Prostate gland (tissue), 2 donors: Measurements from ENCODE around the gene HS6ST3. TPM values are rescaled to one million over a fixed set of nuclear protein-coding genes. Genes with fewer than 3 reads are reported as not detected.

ENCODE experiments used
- DNase-seq: peaks from one replicate; pipeline ENCODE4 v3.0.0-alpha.2; 2019; ENCODE audit warnings: low spot score
- H3K27ac ChIP-seq, 2 donors: fragments of 200-600 bp; sonication (generic); 2 replicates each; pipeline ENCODE4 v1.5.1; 2017 to 2019
- H3K27me3 ChIP-seq: fragments of 200-600 bp; sonication (generic); replicated peaks from 2 replicates; pipeline ENCODE4 v1.5.1; 2019; ENCODE audit not compliant: insufficient read depth
- H3K36me3 ChIP-seq, 2 donors: fragments of 200-600 bp; sonication (generic); 1 replicate in 1 of 2; 2 replicates in 1 of 2; pipeline versions ENCODE4 v1.5.1 to v1.8.1; 2017 to 2019
- H3K4me1 ChIP-seq: fragments of 200-600 bp; sonication (generic); replicated peaks from 2 replicates; pipeline ENCODE4 v1.5.1; 2019
- H3K4me3 ChIP-seq, 2 donors: fragments of 200-600 bp; sonication (generic); 2 replicates each; pipeline ENCODE4 v1.5.1; 2017 to 2019
- H3K9me3 ChIP-seq: fragments of 200-600 bp; sonication (generic); 2 replicates; pipeline ENCODE4 v1.5.1; 2017
- POLR2A ChIP-seq: fragments of 450-650 bp; IDR thresholded peaks from one replicate; pipeline ENCODE4 v1.6.1; 2016; ENCODE audit warnings: antibody characterized with exemption, mild to moderate bottlenecking
- POLR2AphosphoS5 ChIP-seq: sonication (generic); formaldehyde crosslinking; IDR thresholded peaks from one replicate; pipeline ENCODE4 v1.6.1; 2017; ENCODE audit warnings: antibody characterized with exemption
- WGBS: methylation state at CpG from one replicate; pipeline ENCODE4 v1.1.5; 2018; 5-methylcytosine and 5-hydroxymethylcytosine counted together
- intact Hi-C: fragments of 100-400 bp; cut with DNase I; formaldehyde crosslinking; loops from one replicate; pipeline ENCODE4 v1.14.2; 2022
- total RNA-seq, 2 donors: library from RNA; depleted of rRNA; stranded (reverse); fragments of >200 nt; gene quantifications; one replicate each; pipeline ENCODE4 v1.1.0, GENCODE V29; 2016
- TF ChIP-seq, protein P1 (sequence below), 4 experiments: fragments of 200-600 bp in 2 of 4; fragments of 450-650 bp in 2 of 4; sonication (generic) in 2 of 4; IDR thresholded peaks; 1 replicate in 3 of 4; 2 replicates in 1 of 4; pipeline ENCODE4 v1.5.1; 2016 to 2019; ENCODE audit warnings: antibody characterized with exemption in 4 of 4, mild to moderate bottlenecking in 2 of 4, moderate library complexity in 2 of 4

The HS6ST3 gene
- total RNA-seq, 2 donors from 2014 or later: 0.97 to 1.0 TPM

DNA sequence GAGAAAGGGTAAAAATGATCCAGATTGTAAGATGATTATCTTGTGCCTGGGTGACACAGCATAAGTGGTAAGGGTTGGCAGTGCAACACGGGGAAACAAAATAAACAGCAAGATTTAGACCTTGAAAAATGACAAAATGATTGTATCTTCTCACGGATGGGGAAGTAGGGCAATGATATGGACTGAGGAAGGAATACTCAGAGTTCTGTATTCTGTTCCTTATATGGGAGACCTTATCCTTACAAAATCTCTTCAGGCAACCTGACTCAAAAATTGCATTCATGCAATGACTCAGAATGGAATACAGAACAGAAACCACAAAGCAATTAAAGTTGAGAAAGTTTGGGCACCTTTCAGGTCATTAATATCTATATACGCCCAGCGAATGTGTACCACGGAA lies 149.0 kb downstream of the HS6ST3 start:
- Histone ChIP-seq H3K4me3 (no peak overlapping the region), H3K27ac (no peak overlapping the region), H3K4me1 (no peaks in the 10 kb centered on the region), H3K27me3 (no peaks in the 10 kb centered on the region), H3K36me3 (no peaks in the 10 kb centered on the region), H3K9me3 (no peaks in the 10 kb centered on the region)
- no peak for DNase-seq
- 44% methylated on average over 5 of the region's 5 CpGs for WGBS
- TF ChIP-seq, protein P1, sequence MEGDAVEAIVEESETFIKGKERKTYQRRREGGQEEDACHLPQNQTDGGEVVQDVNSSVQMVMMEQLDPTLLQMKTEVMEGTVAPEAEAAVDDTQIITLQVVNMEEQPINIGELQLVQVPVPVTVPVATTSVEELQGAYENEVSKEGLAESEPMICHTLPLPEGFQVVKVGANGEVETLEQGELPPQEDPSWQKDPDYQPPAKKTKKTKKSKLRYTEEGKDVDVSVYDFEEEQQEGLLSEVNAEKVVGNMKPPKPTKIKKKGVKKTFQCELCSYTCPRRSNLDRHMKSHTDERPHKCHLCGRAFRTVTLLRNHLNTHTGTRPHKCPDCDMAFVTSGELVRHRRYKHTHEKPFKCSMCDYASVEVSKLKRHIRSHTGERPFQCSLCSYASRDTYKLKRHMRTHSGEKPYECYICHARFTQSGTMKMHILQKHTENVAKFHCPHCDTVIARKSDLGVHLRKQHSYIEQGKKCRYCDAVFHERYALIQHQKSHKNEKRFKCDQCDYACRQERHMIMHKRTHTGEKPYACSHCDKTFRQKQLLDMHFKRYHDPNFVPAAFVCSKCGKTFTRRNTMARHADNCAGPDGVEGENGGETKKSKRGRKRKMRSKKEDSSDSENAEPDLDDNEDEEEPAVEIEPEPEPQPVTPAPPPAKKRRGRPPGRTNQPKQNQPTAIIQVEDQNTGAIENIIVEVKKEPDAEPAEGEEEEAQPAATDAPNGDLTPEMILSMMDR (IDR thresholded peaks at IDR 0.05): no peak
- TF ChIP-seq POLR2AphosphoS5 (no peak), POLR2A (no peak)
- intact Hi-C loops: no loop called here

DNA sequence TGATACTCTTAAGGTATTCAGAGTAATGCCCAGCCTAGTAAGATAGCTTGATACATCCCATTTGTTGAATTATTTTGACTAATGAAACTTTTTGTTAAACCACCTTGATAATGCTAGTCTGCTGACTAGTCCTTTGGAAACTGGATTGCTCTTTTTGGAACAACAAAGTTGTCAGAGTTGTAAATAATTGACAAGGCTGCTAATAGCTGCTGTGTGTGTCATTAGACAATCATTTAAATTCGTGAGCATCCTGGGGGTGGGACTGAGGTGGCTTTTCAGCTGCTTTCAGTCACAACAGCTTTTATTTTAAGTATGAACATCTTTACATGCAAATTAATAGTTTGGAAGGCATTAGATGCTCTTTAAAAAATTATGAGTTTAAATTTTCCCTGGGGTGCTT lies 153.5 kb downstream of the HS6ST3 start:
- WGBS: 33% methylated on average over 1 of the region's 1 CpG
- H3K4me1 ChIP-seq: no peaks in the 10 kb centered on the region
- H3K9me3 ChIP-seq: no peaks in the 10 kb centered on the region
- TF ChIP-seq, protein P1 (IDR thresholded peaks at IDR 0.05): no peak
- TF ChIP-seq POLR2A (no peak), POLR2AphosphoS5 (no peak)
- intact Hi-C loops: no loop called here
- no peaks in the 10 kb centered on the region for H3K27me3 ChIP-seq
- DNase-seq: no peak
- no peak overlapping the region for H3K4me3 ChIP-seq
- H3K36me3 ChIP-seq: no peaks in the 10 kb centered on the region
- H3K27ac ChIP-seq: no peak overlapping the region

DNA sequence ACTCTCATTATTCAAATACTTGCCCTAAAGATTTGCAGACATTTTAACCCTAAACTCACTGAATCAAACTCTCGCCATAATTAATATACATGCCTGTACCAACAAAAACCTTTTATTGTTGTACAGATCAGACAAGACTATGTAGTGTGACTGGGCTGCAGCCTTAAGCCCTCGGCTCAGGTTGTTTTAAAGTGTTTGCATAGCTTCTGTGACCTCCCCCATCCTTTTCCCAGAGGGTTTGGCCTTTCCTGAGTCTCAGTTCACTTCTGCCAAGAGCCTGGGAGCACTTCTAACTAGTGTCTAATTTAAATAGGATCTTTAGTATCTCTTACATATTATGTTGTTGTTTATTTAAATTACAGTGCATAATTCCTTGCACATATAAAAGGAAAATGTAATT lies 158.2 kb downstream of the HS6ST3 start:
- Histone ChIP-seq H3K4me1 (no peaks in the 10 kb centered on the region), H3K27me3 (no peaks in the 10 kb centered on the region), H3K9me3 (no peaks in the 10 kb centered on the region), H3K27ac (no peak overlapping the region), H3K36me3 (no peaks in the 10 kb centered on the region), H3K4me3 (no peak overlapping the region)
- DNase-seq: no peak
- TF ChIP-seq POLR2A (no peak), POLR2AphosphoS5 (no peak)
- TF ChIP-seq, protein P1 (IDR thresholded peaks at IDR 0.05): no peak
- intact Hi-C loops: no loop called here
- 33% methylated on average over 2 of the region's 2 CpGs for WGBS

DNA sequence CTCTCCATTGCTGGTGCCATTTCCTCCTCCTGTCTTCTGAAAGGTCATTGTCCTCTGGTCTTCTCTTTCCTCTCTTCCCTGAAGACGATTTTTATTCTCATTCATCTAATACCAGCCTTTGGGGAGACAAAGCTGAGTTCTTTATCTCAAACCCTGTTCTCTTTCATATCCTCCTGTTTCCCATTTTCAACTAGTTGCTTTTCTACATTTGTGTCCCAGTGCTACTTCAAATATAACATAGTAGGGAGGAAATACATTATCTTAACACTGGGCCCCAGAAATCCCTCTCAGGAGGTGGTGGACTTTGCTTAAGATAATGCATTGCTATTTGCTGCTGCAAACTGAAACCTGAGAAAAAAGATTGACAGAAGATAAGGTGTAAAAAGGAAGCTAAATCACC lies 159.1 kb downstream of the HS6ST3 start:
- H3K27ac ChIP-seq: no peak overlapping the region
- no peaks in the 10 kb centered on the region for H3K27me3 ChIP-seq
- 43% methylated on average over 1 of the region's 1 CpG for WGBS
- no peak overlapping the region for H3K4me3 ChIP-seq
- intact Hi-C loops: no loop called here
- H3K4me1 ChIP-seq: no peaks in the 10 kb centered on the region
- no peak for TF ChIP-seq POLR2AphosphoS5
- TF ChIP-seq, protein P1 (IDR thresholded peaks at IDR 0.05): no peak
- TF ChIP-seq POLR2A: no peak
- no peaks in the 10 kb centered on the region for H3K36me3 ChIP-seq
- DNase-seq: no peak
- no peaks in the 10 kb centered on the region for H3K9me3 ChIP-seq

DNA sequence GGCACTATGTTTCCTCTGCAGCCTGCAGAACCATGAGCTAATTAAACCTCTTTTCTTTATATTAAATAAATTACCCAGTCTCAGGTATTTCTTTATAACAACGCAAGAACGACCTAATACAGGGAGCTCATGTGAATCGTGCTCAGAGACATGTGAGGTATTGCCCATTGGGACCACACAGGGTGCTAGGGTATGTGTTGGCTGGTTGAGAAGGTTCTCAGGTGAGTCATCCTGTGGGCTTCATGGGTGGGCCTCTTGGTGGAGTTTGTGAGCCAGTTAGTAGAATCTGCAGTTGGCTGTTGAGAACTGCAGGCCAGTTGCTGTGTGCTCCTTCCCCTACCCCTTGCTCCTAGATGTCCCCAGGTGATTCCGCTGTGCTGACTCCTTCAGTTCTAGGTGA lies 163.0 kb downstream of the HS6ST3 start:
- intact Hi-C loops: no loop called here
- H3K27ac ChIP-seq: no peak overlapping the region
- no peaks in the 10 kb centered on the region for H3K9me3 ChIP-seq
- no peaks in the 10 kb centered on the region for H3K36me3 ChIP-seq
- 91% methylated on average over 4 of the region's 4 CpGs for WGBS
- no peaks in the 10 kb centered on the region for H3K4me1 ChIP-seq
- no peak for DNase-seq
- no peak for TF ChIP-seq POLR2AphosphoS5
- no peak for TF ChIP-seq POLR2A
- TF ChIP-seq, protein P1 (IDR thresholded peaks at IDR 0.05): no peak
- no peak overlapping the region for H3K4me3 ChIP-seq
- no peaks in the 10 kb centered on the region for H3K27me3 ChIP-seq
